Dermis microvascular lymphatic vessel endothelial cell (primary cell): ENCODE results near the gene MEF2D. TPM values are rescaled to one million over a fixed set of nuclear protein-coding genes. Genes with fewer than 3 reads are reported as not detected.
A peak's percentile ranks its signal among the peaks of the same experiment; 100 is the strongest.

Source experiments
- DNase-seq, 2 donors: peaks; one replicate each; pipeline versions ENCODE4 v3.0.0 to v3.0.0-alpha.2; 2010; ENCODE audit warnings: low read depth in 2 of 2
- total RNA-seq: library from RNA; depleted of rRNA; stranded (reverse); fragments of >200 nt; gene quantifications from 2 replicates; pipeline ENCODE4 v1.2.1, GENCODE V29; 2014

Gene MEF2D
- total RNA-seq, 1 donor from 2014 or later: 4.1 TPM

GRCh38 chr1:156430866-156431265, 69.7 kb downstream of the MEF2D start:
- no peak for DNase-seq

GRCh38 chr1:156430303-156430702, 70.3 kb downstream of the MEF2D start:
- DNase-seq: no peak

GRCh38 chr1:156429313-156430060, 71.1 kb downstream of the MEF2D start:
- no peak for DNase-seq

- no peak for DNase-seq
Measured at GRCh38 chr1:156428746-156429288, 71.8 kb downstream of the MEF2D start.

GRCh38 chr1:156427957-156428356, 72.6 kb downstream of the MEF2D start:
- DNase-seq: no peak

- no peak for DNase-seq
Measured at GRCh38 chr1:156425943-156426342, 74.6 kb downstream of the MEF2D start.

GRCh38 chr1:156424806-156425432, 75.7 kb downstream of the MEF2D start:
- DNase-seq: no peak

- no peak for DNase-seq
Measured at GRCh38 chr1:156423422-156424352, 76.9 kb downstream of the MEF2D start.

- no peak for DNase-seq
Measured at GRCh38 chr1:156422602-156423091, 77.9 kb downstream of the MEF2D start.

- DNase-seq: no peak
Measured at GRCh38 chr1:156421939-156422601, 78.5 kb downstream of the MEF2D start.

GRCh38 chr1:156421062-156421938, 79.3 kb downstream of the MEF2D start:
- DNase-seq: peak; percentile 48 to 75

GRCh38 chr1:156420205-156421061, 80.1 kb downstream of the MEF2D start:
- DNase-seq: no peak

- no peak for DNase-seq
Measured at GRCh38 chr1:156419854-156420204, 80.7 kb downstream of the MEF2D start.

GRCh38 chr1:156418416-156419070, 82.0 kb downstream of the MEF2D start:
- DNase-seq: no peak

GRCh38 chr1:156417401-156418020, 83.1 kb downstream of the MEF2D start:
- DNase-seq: no peak

GRCh38 chr1:156416993-156417392, 83.6 kb downstream of the MEF2D start:
- DNase-seq: no peak

- DNase-seq: no peak
Measured at GRCh38 chr1:156414461-156415064, 86.0 kb downstream of the MEF2D start.
